ENCODE results near the gene MYL5. TPM values are rescaled to one million over a fixed set of nuclear protein-coding genes. Genes with fewer than 3 reads are reported as not detected.

Gene MYL5
- total and polyA plus RNA-seq, 2 of the 13 experiments (the other 11 are each of a cell fraction or from before 2014, with no cell fraction given), result 6.5 to 16.0 TPM

- TF ChIP-seq NR1H2 (CRISPR knock-in tag; IDR thresholded peaks at IDR 0.05; ENCODE audit: borderline replicate concordance, low read depth) (no peak), SRY (CRISPR knock-in tag; IDR thresholded peaks at IDR 0.05) (peak; percentile 61; the same call in 1 of the 2 replicates), BHLHE40 (IDR thresholded peaks at IDR 0.05; ENCODE audit: low read length) (0 out of 2 replicates have a peak, but pooled peaks have one; percentile 13), ZNF737 (CRISPR knock-in tag; IDR thresholded peaks at IDR 0.05; ENCODE audit: borderline replicate concordance) (no peak), ADNP (CRISPR knock-in tag; IDR thresholded peaks at IDR 0.05) (no peak), ZMYM4 (CRISPR knock-in tag; IDR thresholded peaks at IDR 0.05) (0 out of 2 replicates have a peak, but pooled peaks have one; percentile 13), TSC22D2 (CRISPR knock-in tag; IDR thresholded peaks at IDR 0.05; ENCODE audit: borderline replicate concordance) (no peak), ZNF841 (CRISPR knock-in tag; IDR thresholded peaks at IDR 0.05; ENCODE audit: borderline replicate concordance) (no peak), HNRNPLL (IDR thresholded peaks at IDR 0.05; ENCODE audit: low read depth, low read length, poor library complexity, severe bottlenecking) (no peak), ZFYVE20 (CRISPR knock-in tag; IDR thresholded peaks at IDR 0.05; ENCODE audit: borderline replicate concordance, low read depth) (no peak), ATF7 (IDR thresholded peaks at IDR 0.05) (no peak), ATF7 (CRISPR knock-in tag; IDR thresholded peaks at IDR 0.05) (no peak), ZNF142 (CRISPR knock-in tag; IDR thresholded peaks at IDR 0.05) (no peak), ZNF414 (CRISPR knock-in tag; IDR thresholded peaks at IDR 0.05) (no peak), ZFP36L1 (CRISPR knock-in tag; IDR thresholded peaks at IDR 0.05) (no peak)
Measured at GRCh38 chr4:705278-706082, 31.1 kb downstream of the MYL5 start, which contains the start of gene PCGF3 (continued).
